GM12865 (cell line): ENCODE data around the gene SLC44A5.

ENCODE experiments used
- DNase-seq: peaks from one replicate; pipeline ENCODE4 v3.0.0; 2010; ENCODE audit warnings: low read depth
- H3K4me3 ChIP-seq: 2 replicates; pipeline ENCODE4 v1.5.1; 2011; ENCODE audit warnings: mild to moderate bottlenecking, low read depth, low read length, control low read depth
- CTCF ChIP-seq: IDR thresholded peaks from 2 replicates; pipeline ENCODE4 v1.5.1; 2011; ENCODE audit warnings: low read length, control low read depth, low read depth, inconsistent platforms; ENCODE audit not compliant: insufficient read depth; ENCODE audit errors: missing control alignments

Gene SLC44A5

GRCh38 chr1:75567191-75567590 lies 43.7 kb downstream of the SLC44A5 start:
- no peak for DNase-seq
- TF ChIP-seq CTCF: no peak
- H3K4me3 ChIP-seq: no peak overlapping the region

GRCh38 chr1:75559800-75560199 lies 51.1 kb downstream of the SLC44A5 start:
- TF ChIP-seq CTCF: no peak
- H3K4me3 ChIP-seq: no peak overlapping the region
- DNase-seq: no peak

GRCh38 chr1:75559136-75559535 lies 51.8 kb downstream of the SLC44A5 start:
- no peak for DNase-seq
- no peak for TF ChIP-seq CTCF
- H3K4me3 ChIP-seq: no peak overlapping the region

- DNase-seq: no peak
- no peak for TF ChIP-seq CTCF
- no peak overlapping the region for H3K4me3 ChIP-seq
These were observed 56.0 kb downstream of the SLC44A5 start for GRCh38 chr1:75554870-75555269.

GRCh38 chr1:75554181-75554580 lies 56.7 kb downstream of the SLC44A5 start:
- TF ChIP-seq CTCF: no peak
- no peak for DNase-seq
- no peak overlapping the region for H3K4me3 ChIP-seq

- DNase-seq: no peak
- TF ChIP-seq CTCF: no peak
- no peak overlapping the region for H3K4me3 ChIP-seq
These were observed 60.4 kb downstream of the SLC44A5 start for GRCh38 chr1:75550559-75550958.

GRCh38 chr1:75548721-75549480 lies 62.0 kb downstream of the SLC44A5 start:
- TF ChIP-seq CTCF: no peak
- no peak overlapping the region for H3K4me3 ChIP-seq
- no peak for DNase-seq
